Suprapubic skin (tissue), 4 donors: ENCODE data around the gene SPAG9.

Source experiments
- CTCF ChIP-seq, 2 donors: fragments of 200-600 bp in 1 of 2; fragments of 450-650 bp in 1 of 2; sonication (generic) in 1 of 2; IDR thresholded peaks; one replicate each; pipeline ENCODE4 v1.5.1; 2016 to 2019; ENCODE audit warnings: antibody characterized with exemption in 2 of 2, mild to moderate bottlenecking in 1 of 2, moderate library complexity in 1 of 2
- POLR2A ChIP-seq, 2 donors: fragments of 450-650 bp; IDR thresholded peaks; one replicate each; pipeline ENCODE4 v1.6.1; 2017; ENCODE audit warnings: antibody characterized with exemption in 2 of 2, mild to moderate bottlenecking in 2 of 2, moderate library complexity in 2 of 2
- POLR2AphosphoS5 ChIP-seq, 3 donors: sonication (generic); formaldehyde crosslinking; IDR thresholded peaks; one replicate each; pipeline ENCODE4 v1.6.1; 2017; ENCODE audit warnings: antibody characterized with exemption in 3 of 3

GRCh38 chr17:51164911-51165679 lies 44.4 kb upstream of the SPAG9 start:
- no peak for TF ChIP-seq CTCF (IDR thresholded peaks at IDR 0.05)
- no peak for TF ChIP-seq POLR2A (IDR thresholded peaks at IDR 0.05)
- no peak for TF ChIP-seq POLR2AphosphoS5 (IDR thresholded peaks at IDR 0.05)
